OCI-LY3 (cell line): ENCODE data around the gene LBP.

Experiments used
- EZH2phosphoT487 ChIP-seq: fragments of 200-600 bp; shearing (Covaris generic); IDR thresholded peaks from 2 replicates; pipeline ENCODE4 v1.6.1; 2018; ENCODE audit warnings: antibody characterized with exemption, mixed run types, low read depth
- TF ChIP-seq, protein P1 (sequence below): fragments of 200-600, 300-600 bp; sonication (generic); IDR thresholded peaks from 2 replicates; pipeline ENCODE4 v1.5.1; 2014; ENCODE audit warnings: antibody characterized with exemption, low read length, low read depth

DNA sequence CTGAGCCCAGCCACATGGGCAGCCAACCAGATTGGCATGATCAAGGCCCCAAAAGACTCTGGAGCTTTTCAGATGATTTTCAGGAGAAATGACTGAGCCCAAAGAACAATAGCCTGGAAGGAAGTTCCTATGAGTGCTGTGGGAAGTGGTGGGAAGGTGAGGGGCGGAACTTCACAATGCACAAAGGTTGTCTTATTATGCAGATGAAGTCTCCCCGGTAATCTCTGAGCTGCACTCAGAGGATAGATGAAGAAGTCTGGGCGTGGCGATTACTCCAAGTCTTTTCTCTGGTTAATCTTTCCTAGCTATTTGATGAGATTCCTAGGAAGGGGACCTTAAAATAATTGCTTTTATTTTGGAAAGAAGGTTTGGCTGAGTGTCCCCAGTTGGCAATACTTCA lies 36.9 kb downstream of the LBP start:
- TF ChIP-seq, protein P1, sequence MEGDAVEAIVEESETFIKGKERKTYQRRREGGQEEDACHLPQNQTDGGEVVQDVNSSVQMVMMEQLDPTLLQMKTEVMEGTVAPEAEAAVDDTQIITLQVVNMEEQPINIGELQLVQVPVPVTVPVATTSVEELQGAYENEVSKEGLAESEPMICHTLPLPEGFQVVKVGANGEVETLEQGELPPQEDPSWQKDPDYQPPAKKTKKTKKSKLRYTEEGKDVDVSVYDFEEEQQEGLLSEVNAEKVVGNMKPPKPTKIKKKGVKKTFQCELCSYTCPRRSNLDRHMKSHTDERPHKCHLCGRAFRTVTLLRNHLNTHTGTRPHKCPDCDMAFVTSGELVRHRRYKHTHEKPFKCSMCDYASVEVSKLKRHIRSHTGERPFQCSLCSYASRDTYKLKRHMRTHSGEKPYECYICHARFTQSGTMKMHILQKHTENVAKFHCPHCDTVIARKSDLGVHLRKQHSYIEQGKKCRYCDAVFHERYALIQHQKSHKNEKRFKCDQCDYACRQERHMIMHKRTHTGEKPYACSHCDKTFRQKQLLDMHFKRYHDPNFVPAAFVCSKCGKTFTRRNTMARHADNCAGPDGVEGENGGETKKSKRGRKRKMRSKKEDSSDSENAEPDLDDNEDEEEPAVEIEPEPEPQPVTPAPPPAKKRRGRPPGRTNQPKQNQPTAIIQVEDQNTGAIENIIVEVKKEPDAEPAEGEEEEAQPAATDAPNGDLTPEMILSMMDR = no peak
- no peak for TF ChIP-seq EZH2phosphoT487
